ENCODE measurements around the gene S100A1.

GRCh38 chr1:153578936-153579335, 49.3 kb upstream of the S100A1 start:
- TF ChIP-seq POLR2AphosphoS5 (IDR thresholded peaks at IDR 0.05; ENCODE audit: low read depth) = no peak
- no peak for TF ChIP-seq CTCF (IDR thresholded peaks at IDR 0.05; ENCODE audit: insufficient read depth, low read length)
- TF ChIP-seq, protein P1, sequence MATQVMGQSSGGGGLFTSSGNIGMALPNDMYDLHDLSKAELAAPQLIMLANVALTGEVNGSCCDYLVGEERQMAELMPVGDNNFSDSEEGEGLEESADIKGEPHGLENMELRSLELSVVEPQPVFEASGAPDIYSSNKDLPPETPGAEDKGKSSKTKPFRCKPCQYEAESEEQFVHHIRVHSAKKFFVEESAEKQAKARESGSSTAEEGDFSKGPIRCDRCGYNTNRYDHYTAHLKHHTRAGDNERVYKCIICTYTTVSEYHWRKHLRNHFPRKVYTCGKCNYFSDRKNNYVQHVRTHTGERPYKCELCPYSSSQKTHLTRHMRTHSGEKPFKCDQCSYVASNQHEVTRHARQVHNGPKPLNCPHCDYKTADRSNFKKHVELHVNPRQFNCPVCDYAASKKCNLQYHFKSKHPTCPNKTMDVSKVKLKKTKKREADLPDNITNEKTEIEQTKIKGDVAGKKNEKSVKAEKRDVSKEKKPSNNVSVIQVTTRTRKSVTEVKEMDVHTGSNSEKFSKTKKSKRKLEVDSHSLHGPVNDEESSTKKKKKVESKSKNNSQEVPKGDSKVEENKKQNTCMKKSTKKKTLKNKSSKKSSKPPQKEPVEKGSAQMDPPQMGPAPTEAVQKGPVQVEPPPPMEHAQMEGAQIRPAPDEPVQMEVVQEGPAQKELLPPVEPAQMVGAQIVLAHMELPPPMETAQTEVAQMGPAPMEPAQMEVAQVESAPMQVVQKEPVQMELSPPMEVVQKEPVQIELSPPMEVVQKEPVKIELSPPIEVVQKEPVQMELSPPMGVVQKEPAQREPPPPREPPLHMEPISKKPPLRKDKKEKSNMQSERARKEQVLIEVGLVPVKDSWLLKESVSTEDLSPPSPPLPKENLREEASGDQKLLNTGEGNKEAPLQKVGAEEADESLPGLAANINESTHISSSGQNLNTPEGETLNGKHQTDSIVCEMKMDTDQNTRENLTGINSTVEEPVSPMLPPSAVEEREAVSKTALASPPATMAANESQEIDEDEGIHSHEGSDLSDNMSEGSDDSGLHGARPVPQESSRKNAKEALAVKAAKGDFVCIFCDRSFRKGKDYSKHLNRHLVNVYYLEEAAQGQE (IDR thresholded peaks at IDR 0.05; ENCODE audit: insufficient replicate concordance, low read depth) = no peak
